ENCODE measurements around the gene FDXR.

FDXR gene

GRCh38 chr17:74856112-74856511 is 16.7 kb downstream of the FDXR start:
- DNase-seq, result no peak

- no peak for DNase-seq
Observed at GRCh38 chr17:74855323-74855722, 17.5 kb downstream of the FDXR start.

GRCh38 chr17:74854792-74855191 is 18.0 kb downstream of the FDXR start:
- no peak for DNase-seq

GRCh38 chr17:74853669-74854068 is 19.1 kb downstream of the FDXR start:
- DNase-seq, result no peak

DNA sequence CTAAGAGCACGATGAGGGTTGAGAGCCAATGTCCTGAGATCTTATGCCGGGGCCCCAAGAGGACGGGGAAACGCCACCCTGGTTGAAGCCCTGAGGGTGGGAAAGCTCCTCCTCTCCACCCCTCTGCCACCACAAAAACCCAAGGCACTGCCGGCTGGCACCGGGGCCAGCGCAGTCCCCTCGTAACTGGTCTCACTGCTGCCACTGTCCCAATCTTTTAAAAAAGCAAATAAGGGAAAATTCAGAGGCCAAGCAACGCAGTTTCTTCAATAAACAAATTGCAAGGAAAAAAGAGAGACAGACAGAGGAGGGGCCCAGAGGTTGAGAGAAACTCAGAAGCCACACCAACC is 19.8 kb downstream of the FDXR start:
- no peak for DNase-seq

DNA sequence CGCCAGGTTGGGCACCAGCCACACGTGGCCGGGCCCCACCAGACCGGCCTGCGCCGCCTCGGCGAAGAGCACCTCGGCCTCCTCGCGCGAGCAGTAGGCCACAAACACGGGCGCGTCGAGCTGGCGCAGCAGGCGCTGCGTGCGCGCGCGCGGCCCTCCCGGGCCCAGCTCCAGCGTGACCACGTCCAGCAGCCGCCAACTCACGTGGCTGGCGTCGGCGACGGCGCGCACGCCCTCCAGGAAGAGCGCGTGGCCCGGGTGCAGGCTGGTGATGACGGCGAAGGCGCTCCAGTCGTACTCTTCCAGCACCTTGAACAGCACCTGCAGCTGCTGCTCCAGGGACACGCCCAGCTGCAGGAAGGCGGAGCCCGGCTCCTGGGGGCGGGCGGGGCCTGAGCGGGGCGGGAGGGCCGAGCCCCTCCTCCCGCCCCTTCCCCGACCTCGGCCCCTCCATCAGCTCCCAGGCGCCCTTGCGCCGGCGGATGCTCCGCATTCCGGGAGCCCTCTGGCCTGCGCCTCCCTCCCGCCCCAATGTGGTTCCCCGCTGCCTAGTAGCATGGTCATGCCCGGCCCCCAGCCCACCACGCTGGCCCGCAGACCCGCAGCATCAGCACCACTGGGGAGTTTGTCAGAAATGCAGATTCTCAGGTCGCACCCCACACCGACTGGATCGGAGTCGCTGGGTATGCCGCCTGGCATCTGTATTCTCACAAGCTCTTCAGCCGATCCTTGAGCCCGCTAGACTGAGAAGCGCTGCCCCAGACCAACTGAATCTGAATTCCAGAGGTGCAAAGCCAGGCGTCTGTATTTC is 20.4 kb downstream of the FDXR start:
- DNase-seq, result no peak

- peak; percentile 90 for DNase-seq
Observed at GRCh38 chr17:74851612-74852236, 21.1 kb downstream of the FDXR start.

GRCh38 chr17:74850914-74851313 is 21.9 kb downstream of the FDXR start:
- DNase-seq, result peak; percentile 68

- no peak for DNase-seq
Observed at GRCh38 chr17:74850310-74850709, 22.5 kb downstream of the FDXR start.

- no peak for DNase-seq
Observed at GRCh38 chr17:74848656-74849399, 24.0 kb downstream of the FDXR start.

- DNase-seq, result no peak
Observed at GRCh38 chr17:74846621-74847020, 26.2 kb downstream of the FDXR start.

DNA sequence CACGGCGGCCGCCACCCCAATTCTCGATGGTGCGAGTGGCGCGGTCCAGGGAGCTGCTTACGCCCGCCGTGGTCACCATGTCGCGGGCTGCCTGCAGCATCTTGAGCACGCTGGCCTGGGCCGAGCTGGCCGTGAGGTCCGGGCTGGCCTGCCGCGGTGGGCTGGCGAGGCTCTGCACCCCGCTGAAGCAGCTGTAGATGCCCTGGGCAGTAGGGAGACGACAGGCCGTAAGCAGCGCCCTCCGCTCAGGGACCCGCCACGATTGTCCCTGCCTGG is 29.5 kb downstream of the FDXR start:
- no peak for DNase-seq

GRCh38 chr17:74842599-74843351 is 30.0 kb downstream of the FDXR start:
- peak; percentile 69 for DNase-seq

- no peak for DNase-seq
Observed at GRCh38 chr17:74842146-74842598, 30.6 kb downstream of the FDXR start.

DNA sequence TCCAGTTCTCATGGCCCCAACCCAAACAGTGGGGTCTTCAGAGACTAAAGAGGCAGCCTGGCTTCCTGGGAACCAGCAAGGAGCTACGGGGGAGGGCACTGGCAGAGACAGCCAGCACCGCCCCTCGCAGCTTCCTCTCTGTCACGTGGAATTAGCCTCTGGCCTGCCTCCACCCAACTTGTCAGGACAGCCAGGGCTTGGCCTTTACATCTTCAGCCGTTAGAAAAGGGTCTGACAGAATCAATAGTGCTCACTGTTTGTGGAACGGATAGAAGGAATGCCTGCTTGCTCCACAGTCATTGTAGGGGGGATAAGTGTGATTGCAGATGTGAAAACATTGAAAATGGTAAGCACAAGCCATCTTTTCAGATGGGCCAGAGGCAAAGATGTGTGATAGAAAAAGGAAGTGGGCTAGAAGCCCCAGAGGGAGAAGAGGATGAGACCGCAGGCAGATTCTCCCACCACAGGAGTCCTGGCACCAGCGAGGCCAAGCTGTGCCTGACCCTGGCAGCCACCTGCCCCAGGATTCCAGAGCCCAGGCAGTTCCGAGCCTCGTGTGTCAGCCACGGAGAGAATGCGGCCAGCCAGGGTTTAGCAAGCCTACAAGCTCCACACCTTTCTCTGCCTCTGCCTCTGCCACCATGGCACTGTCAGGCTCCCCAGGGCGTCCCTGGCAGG is 31.7 kb downstream of the FDXR start:
- DNase-seq, result no peak

DNA sequence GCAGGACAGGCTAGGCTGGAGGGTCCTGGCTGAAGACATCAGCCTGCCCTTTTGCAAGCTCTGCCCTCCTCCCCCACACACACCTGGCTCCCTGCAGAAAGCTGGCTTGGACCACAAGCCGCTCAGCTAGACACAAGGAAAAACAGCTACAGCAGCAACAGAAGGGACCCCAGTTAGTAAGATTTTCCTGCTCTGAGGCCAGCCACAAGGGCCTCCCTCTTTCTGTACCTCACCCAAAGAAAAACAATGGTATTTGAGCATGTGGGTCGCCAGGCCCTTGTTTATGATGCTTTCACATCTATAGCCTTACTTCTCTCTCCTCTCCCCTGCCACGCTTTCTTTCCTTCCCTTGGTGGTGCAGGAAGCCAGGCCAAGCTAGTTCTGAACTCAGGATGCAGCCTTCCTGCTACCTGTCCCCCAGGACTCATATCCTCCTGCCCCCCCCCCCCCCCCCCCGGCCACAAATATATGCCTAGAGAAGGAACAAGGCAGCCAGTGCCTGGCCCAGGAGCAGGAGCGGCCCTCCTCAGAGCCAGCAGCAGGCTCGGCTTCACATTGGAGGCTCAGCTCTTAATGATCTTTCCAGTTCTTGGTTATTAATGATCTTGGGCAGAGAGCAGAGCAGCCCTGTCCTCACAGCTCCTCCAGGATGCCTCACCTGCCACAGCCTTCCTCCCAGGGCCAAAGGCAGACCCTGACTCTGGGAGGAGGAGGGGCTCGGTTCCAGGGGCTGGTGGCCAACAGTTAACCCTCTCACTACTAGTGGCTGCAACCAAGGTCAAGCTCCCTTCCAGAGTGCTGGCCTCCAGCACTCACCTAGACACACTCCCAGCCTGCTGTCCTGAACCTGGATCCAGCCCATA is 32.6 kb downstream of the FDXR start:
- DNase-seq, result no peak

DNA sequence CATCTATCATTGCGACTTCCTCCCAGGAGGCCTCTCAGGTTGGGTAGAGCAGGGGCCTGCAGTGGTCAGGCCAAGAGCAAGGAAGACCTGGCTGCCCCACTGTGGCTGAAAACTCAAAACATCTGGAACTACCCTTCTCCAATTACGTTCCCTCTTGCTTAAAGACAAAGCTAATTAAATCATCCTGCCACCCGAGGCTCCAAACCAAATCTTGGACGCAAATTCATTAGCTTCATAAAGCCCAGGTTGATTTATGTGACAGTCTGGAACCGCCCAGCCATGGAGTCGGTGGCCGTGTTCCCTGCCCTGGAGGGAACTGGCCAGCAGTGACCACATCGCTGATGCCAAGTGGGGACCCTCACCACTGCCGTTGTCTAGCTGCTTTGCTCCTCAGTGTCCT is 34.5 kb downstream of the FDXR start:
- DNase-seq, result no peak

GRCh38 chr17:74836691-74837467 is 35.9 kb downstream of the FDXR start:
- no peak for DNase-seq

DNA sequence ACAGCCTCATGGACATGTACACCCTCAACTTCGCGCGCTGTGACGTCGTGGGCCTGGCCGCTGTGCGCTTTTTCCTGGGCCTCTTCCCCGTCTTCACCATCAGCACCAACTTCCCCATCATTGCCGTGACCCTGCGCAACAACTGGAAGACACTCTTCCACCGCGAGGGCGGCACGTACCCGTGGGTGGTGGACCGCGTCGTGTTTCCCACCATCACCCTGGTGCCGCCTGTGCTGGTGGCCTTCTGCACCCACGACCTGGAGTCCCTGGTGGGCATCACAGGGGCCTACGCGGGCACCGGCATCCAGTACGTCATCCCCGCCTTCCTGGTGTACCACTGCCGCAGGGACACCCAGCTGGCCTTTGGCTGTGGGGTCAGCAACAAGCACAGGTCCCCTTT is 36.6 kb downstream of the FDXR start:
- DNase-seq, result no peak

DNA sequence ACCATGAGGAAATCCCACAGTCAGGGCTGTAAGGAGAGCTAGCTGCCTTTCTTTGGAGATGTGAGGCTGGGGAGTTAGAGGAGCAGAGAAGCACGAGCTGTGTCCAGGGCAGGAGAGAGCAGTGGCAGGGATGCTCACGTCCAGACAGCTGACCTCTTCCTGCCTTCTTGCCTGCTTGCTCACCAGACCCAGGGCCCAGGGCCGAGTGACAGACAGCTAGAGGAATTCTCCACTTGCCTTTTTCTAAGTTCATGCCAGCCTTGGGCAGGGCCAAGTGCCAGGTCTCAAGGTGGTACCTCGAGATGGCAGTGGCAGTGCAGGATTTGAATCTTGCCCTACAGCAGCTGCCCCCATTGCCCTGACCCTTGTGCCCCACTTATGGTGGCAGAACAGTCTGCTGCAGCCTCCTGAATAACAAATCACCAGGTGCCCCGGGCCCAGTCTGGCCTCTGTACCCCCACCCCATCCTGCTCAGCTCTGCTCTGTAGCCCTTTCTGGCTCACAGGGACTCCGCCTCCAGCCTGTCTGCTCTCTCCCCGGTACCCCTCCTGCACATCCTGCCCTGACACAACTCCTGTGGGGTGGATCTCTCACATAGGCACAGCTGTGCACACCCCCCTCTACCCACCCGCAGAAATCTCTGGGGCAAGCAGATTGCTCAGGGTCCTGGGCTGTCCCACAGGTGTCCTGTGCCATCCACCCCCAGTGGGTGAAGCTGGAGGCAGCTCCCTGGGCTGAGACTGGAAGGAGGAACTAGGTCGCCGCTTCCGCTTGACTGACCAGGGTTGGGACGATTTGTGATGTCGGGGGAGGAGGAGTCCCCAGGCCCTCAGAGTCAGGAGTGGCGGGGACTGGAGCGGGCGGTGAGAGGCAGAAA is 39.1 kb downstream of the FDXR start:
- DNase-seq, result no peak
